HFF-Myc (cell line): Measurements from ENCODE around the gene ARHGDIA.

ENCODE experiments used
- DNase-seq: peaks from one replicate; pipeline ENCODE4 v3.0.0-alpha.2; 2011; ENCODE audit warnings: low read depth; ENCODE audit errors: extremely low read depth
- H3K4me3 ChIP-seq: replicated peaks from 2 replicates; pipeline ENCODE4 v1.5.1; 2011; ENCODE audit warnings: low read depth, mild to moderate bottlenecking, control low read depth, low read length
- TF ChIP-seq, protein P1 (sequence below): IDR thresholded peaks from 2 replicates; pipeline ENCODE4 v1.5.1; 2012; ENCODE audit warnings: mild to moderate bottlenecking, low read depth, low read length, control low read depth; ENCODE audit errors: missing control alignments

The ARHGDIA gene

GRCh38 chr17:81901167-81902022 lies 30.3 kb upstream of the ARHGDIA start:
- TF ChIP-seq, protein P1, sequence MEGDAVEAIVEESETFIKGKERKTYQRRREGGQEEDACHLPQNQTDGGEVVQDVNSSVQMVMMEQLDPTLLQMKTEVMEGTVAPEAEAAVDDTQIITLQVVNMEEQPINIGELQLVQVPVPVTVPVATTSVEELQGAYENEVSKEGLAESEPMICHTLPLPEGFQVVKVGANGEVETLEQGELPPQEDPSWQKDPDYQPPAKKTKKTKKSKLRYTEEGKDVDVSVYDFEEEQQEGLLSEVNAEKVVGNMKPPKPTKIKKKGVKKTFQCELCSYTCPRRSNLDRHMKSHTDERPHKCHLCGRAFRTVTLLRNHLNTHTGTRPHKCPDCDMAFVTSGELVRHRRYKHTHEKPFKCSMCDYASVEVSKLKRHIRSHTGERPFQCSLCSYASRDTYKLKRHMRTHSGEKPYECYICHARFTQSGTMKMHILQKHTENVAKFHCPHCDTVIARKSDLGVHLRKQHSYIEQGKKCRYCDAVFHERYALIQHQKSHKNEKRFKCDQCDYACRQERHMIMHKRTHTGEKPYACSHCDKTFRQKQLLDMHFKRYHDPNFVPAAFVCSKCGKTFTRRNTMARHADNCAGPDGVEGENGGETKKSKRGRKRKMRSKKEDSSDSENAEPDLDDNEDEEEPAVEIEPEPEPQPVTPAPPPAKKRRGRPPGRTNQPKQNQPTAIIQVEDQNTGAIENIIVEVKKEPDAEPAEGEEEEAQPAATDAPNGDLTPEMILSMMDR, result no peak
- no peak for DNase-seq
- no peak overlapping the region for H3K4me3 ChIP-seq

DNA sequence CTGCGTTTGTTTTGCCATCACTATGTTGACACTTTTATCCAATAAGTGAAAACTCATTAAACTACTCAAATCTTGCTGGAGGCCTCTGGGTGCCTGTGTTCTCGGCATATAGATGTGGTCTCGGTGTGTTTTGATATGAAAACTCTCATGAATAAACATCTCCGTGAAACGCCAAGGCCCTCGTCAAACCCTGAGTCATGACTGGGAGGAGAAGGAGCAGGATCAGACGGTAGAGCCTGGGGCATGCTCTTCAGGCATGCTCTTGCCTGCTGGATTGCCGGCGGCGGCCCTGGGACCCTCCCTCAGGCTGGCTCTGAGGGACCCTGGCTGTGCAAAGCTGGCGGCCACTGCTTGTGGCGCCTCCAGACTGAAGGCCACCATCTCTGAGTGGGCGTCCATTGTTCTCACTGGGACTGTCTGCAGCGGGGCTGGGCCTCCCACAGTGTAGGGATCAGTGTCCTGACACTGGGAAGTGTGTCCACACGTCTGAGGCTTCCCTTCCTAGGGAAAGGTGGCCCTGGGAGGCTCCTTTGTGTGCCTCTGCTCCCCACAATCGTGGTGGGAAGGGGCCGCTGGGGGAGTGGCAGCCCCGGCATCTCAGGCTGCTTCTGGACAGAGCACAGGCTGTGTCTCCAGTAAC lies 29.2 kb upstream of the ARHGDIA start:
- TF ChIP-seq, protein P1, result no peak

DNA sequence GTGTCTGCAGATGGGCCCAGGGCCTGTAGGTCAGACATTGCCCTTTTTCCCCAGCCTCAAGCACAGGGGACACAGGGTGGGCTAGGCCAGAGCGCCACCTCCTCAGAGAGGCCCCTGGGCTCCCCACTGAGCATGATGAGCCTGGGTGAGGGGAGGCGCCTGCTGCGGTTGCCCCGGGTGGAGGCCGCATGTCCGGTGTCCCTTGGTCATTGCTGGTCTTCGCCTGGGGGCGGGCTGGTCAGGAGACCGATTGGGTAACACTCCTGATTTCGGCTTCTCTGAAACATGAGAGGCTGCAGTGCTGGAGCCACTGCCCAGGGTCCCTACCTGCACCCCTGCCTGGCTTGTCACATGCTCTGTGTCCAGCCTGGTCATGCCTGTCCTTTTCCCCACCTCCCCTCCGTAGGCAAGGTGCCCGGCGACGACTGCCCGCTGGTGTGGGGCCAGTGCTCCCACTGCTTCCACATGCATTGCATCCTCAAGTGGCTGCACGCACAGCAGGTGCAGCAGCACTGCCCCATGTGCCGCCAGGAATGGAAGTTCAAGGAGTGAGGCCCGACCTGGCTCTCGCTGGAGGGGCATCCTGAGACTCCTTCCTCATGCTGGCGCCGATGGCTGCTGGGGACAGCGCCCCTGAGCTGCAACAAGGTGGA lies 28.5 kb upstream of the ARHGDIA start:
- H3K4me3 ChIP-seq, result no peak overlapping the region
- TF ChIP-seq, protein P1, result no peak
- DNase-seq, result no peak

More for the DNA sequence above, 29.2 kb upstream of the ARHGDIA start:
- no peak overlapping the region for H3K4me3 ChIP-seq
- no peak for DNase-seq

GRCh38 chr17:81898885-81899284 lies 27.7 kb upstream of the ARHGDIA start:
- DNase-seq, result no peak
- H3K4me3 ChIP-seq, result no peak overlapping the region
- TF ChIP-seq, protein P1, result no peak

DNA sequence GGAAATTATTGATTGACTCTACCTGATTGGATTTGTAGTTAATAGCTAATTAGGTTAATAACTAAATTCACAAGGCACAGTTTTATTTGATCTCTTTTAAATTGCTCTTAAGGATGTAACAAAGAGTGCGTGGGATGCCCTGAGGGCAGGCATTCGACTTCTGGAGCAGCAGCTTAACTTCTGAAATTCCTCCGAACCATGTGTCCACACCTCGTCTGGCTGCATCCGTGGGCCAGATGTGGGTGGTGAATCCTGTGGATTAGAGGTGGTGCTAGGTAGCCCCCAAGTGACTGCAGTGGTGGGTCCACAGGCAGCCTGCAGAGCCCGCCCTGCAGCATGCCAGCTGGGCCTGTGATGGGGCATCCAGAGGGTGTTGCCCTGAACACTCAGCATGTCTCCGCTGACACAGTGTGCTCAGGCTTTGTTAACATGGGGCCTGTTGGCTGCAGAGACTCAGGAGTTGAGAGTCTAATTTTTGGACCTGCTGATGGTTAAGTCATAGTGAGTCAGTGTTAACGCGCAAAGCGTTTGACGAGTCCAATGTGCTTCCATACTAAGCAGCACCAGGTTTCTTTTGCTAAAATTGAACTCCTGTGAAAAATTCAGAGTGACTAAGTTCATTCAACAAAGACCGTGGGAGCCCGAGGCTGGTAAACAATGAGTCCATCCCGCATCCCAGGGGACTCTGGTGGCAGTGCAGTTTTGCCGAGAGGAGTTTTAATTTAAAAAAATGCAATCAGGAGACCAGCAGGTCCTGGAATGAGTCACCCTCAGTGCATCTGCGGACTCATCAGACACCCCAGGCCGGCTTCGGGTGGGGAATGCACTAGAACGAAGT lies 27.1 kb upstream of the ARHGDIA start:
- TF ChIP-seq, protein P1, result no peak
- H3K4me3 ChIP-seq, result no peak overlapping the region
- no peak for DNase-seq

GRCh38 chr17:81895400-81895799 lies 24.3 kb upstream of the ARHGDIA start:
- no peak for DNase-seq
- TF ChIP-seq, protein P1, result no peak
- no peak overlapping the region for H3K4me3 ChIP-seq
